ENCODE measurements around the gene ANTKMT. TPM values are rescaled to one million over a fixed set of nuclear protein-coding genes. Genes with fewer than 3 reads are reported as not detected.

ANTKMT gene
- total RNA-seq, 4 donors from 2014 or later = 23.5 to 46.2 (median 31.0) TPM

- peaks cover 52% of the 10 kb centered on the region for H3K27me3 ChIP-seq
- H3K4me3 ChIP-seq = no peak overlapping the region
- H3K9me3 ChIP-seq = no peaks in the 10 kb centered on the region
- H3K4me1 ChIP-seq = no peaks in the 10 kb centered on the region
- no CpG with 5 or more reads among the region's 13 CpGs for WGBS, 2 donors (ENCODE audit: low coverage in 1 of 2)
- TF ChIP-seq POLR2A (IDR thresholded peaks at IDR 0.05) (no peak), POLR2AphosphoS5 (IDR thresholded peaks at IDR 0.05) (no peak), EP300 (IDR thresholded peaks at IDR 0.05) (no peak), CTCF (IDR thresholded peaks at IDR 0.05) (no peak)
- H3K36me3 ChIP-seq = no peaks in the 10 kb centered on the region
- no peak overlapping the region for H3K27ac ChIP-seq
- no peak for ATAC-seq
Observed at GRCh38 chr16:770411-770810, 49.5 kb downstream of the ANTKMT start.

Small RNA genes within 50 kb of the gene (small RNA-seq; reads per million reads assigned to genes)
- 0 reads per million in 4 donors for gene MIR662

Other genes starting within 250 kb of the ANTKMT start
- gene CAPN15, start 193.4 kb upstream of the ANTKMT start, total RNA-seq = 10 to 100 TPM; 21.8 to 42.7 (median 29.2) TPM
- not detected for gene PRR35, start 160.8 kb upstream of the ANTKMT start, total RNA-seq
- 1 to 10 TPM in 2 of 4 donors, under 1 TPM in 2; 0.47 to 2.9 (median 0.87) TPM for gene NHLRC4, start 154.1 kb upstream of the ANTKMT start, total RNA-seq
- gene PIGQ, start 151.2 kb upstream of the ANTKMT start, total RNA-seq = 10 to 100 TPM; 30.4 to 42.4 (median 36.8) TPM
- 10 to 100 TPM; 17.7 to 28.3 (median 22.1) TPM for gene RAB40C, start 131.1 kb upstream of the ANTKMT start, total RNA-seq
- gene WFIKKN1, start 90.2 kb upstream of the ANTKMT start, total RNA-seq = under 1 TPM in 3 of 4 donors, not detected in 1; 0.17 to 0.93 (median 0.35) TPM
- gene METTL26, start 84.8 kb upstream of the ANTKMT start, total RNA-seq = 100 to 1,000 TPM in 3 of 4 donors, 10 to 100 TPM in 1; 94.8 to 146 (median 112) TPM
- gene MCRIP2, start 79.3 kb upstream of the ANTKMT start, total RNA-seq = 10 to 100 TPM; 25.4 to 70.0 (median 51.9) TPM
- 10 to 100 TPM in 3 of 4 donors, 1 to 10 TPM in 1; 8.5 to 21.2 (median 16.8) TPM for gene WDR90, start 71.8 kb upstream of the ANTKMT start, total RNA-seq
- gene RHOT2, start 53.0 kb upstream of the ANTKMT start, total RNA-seq = 10 to 100 TPM; 50.2 to 64.0 (median 55.0) TPM
- gene RHBDL1, start 45.5 kb upstream of the ANTKMT start, total RNA-seq = 1 to 10 TPM in 3 of 4 donors, not detected in 1; 1.1 to 1.5 (median 1.3) TPM
- gene STUB1, start 40.7 kb upstream of the ANTKMT start, total RNA-seq = 100 to 1,000 TPM; 161 to 212 (median 179) TPM
- 100 to 1,000 TPM in 1 of 4 donors, 10 to 100 TPM in 3; 70.2 to 109 (median 90.5) TPM for gene JMJD8, start 36.8 kb upstream of the ANTKMT start, total RNA-seq
- gene WDR24, start 30.7 kb upstream of the ANTKMT start, total RNA-seq = 10 to 100 TPM in 1 of 4 donors, 1 to 10 TPM in 3; 8.1 to 16.7 (median 9.6) TPM
- gene FBXL16, start 15.3 kb upstream of the ANTKMT start, total RNA-seq = 1 to 10 TPM in 1 of 4 donors, under 1 TPM in 3; 0.27 to 1.4 (median 0.35) TPM
- gene METRN, start 6.0 kb upstream of the ANTKMT start, total RNA-seq = 10 to 100 TPM; 22.6 to 77.7 (median 63.8) TPM
- under 1 TPM in 1 of 4 donors, not detected in 3; 0.13 TPM for gene CCDC78, start 5.3 kb downstream of the ANTKMT start, total RNA-seq
- gene HAGHL, start 6.0 kb downstream of the ANTKMT start, total RNA-seq = 1 to 10 TPM; 1.1 to 4.8 (median 2.8) TPM
- 10 to 100 TPM; 18.5 to 46.7 (median 25.6) TPM for gene CIAO3, start 19.9 kb downstream of the ANTKMT start, total RNA-seq
- gene MSLN, start 39.6 kb downstream of the ANTKMT start, total RNA-seq = 1 to 10 TPM in 1 of 4 donors, under 1 TPM in 1, not detected in 2; 0.73 to 7.2 TPM
- gene RPUSD1, start 67.2 kb downstream of the ANTKMT start, total RNA-seq = 10 to 100 TPM; 13.4 to 25.8 (median 22.1) TPM
- 10 to 100 TPM in 2 of 4 donors, 1 to 10 TPM in 2; 4.6 to 10.9 (median 8.3) TPM for gene CHTF18, start 67.5 kb downstream of the ANTKMT start, total RNA-seq
- gene GNG13, start 79.6 kb downstream of the ANTKMT start, total RNA-seq = not detected
- gene LMF1, start 249.8 kb downstream of the ANTKMT start, total RNA-seq = 10 to 100 TPM; 13.7 to 57.3 (median 20.9) TPM

Measured in gastroesophageal sphincter (tissue), 4 donors.